ENCODE results near the gene CARD6. TPM values are rescaled to one million over a fixed set of nuclear protein-coding genes. Genes with fewer than 3 reads are reported as not detected.

CARD6 gene
- total RNA-seq, 1 donor from 2014 or later: 1.0 TPM

DNA sequence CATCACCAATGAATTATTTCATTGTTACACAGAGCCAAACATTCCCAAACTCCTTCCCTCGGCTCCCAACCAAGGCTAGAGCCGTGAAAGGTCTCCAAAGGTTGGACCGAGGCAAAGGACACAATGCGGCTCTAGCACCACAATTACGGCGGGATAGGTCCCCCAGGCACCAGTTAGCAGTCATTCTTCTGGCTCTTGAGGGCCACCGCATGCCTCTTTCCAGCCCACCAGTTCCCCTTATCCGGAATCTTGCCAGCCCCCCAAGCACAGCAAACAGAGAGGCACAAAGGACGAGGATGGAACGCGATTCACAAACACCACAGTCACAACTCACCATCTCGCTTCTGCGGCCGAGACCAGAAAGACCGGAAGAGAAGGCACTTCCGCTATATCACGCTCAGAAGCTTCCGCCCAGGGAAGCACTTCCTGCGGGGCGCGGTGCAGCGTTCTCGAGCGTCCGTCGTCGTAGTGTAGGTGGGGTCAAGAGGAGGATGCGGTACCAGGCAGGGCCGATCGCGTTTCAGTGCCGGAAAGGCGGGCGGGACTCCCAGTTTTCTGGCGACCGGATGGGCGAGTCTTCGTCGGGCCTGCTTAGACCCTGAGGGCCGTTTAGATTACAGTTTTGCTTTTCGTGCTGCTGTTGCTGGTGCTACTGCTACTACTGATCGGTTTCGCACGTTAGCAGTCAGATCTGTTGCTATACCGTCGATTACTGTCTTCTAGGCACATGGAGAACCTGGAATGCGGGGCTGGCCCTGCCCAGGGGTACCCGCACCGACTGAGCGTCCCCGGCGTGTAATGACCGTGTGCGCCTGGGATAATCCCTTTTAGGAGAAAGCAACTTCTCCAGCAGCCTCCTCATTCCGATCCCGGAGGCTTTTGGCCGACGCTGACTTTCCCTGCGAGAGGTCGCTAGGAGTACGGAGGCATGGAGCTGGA, 6.0 kb upstream of the CARD6 start, which contains the start of gene RPL37:
Gene RPL37, minus strand, starts transcription at position 374 of the 939 bp plus-strand sequence. Its CDS starts 37 bp downstream, at position 337.
- H3K9me3 Mint-ChIP-seq (ENCODE audit: unreplicated experiment): no peaks in the 10 kb centered on the region
- Histone ChIP-seq H3K36me3 (ENCODE audit: insufficient read depth, low read length) (peaks cover 38% of the 10 kb centered on the region), H3K4me3 (ENCODE audit: insufficient read depth, low read depth, low read length) (peak within 1 kb of the TSS; percentile 99), H2AFZ (ENCODE audit: low read depth, low read length) (peak within 1 kb of the TSS; percentile 88), H3K9me3 (ENCODE audit: insufficient read depth, low read depth, low read length) (no peaks in the 10 kb centered on the region), H3K9ac (ENCODE audit: low read length) (peak within 1 kb of the TSS; percentile 99), H3K4me1 (ENCODE audit: insufficient read depth, low read length) (peaks cover 26% of the 10 kb centered on the region), H3K79me2 (ENCODE audit: insufficient read depth, low read length) (peaks cover 50% of the 10 kb centered on the region), H3K27ac (ENCODE audit: low read depth, low read length) (peak within 1 kb of the TSS; percentile 96), H4K20me1 (ENCODE audit: insufficient read depth, low read length) (peaks cover 49% of the 10 kb centered on the region), H3K27me3 (ENCODE audit: insufficient read depth, low read length) (no peaks in the 10 kb centered on the region), H3K4me2 (ENCODE audit: low read length) (peak within 1 kb of the TSS; percentile 90)
- peak within 1 kb of the TSS; percentile 99 for H3K4me3 Mint-ChIP-seq (ENCODE audit: unreplicated experiment)
- FAIRE-seq (no peak), DNase-seq (ENCODE audit: low read depth) (peak; percentile 97)
- TF ChIP-seq EZH2 (IDR thresholded peaks at IDR 0.05; ENCODE audit: insufficient read depth, low read length): no peak
- TF ChIP-seq, protein P1, sequence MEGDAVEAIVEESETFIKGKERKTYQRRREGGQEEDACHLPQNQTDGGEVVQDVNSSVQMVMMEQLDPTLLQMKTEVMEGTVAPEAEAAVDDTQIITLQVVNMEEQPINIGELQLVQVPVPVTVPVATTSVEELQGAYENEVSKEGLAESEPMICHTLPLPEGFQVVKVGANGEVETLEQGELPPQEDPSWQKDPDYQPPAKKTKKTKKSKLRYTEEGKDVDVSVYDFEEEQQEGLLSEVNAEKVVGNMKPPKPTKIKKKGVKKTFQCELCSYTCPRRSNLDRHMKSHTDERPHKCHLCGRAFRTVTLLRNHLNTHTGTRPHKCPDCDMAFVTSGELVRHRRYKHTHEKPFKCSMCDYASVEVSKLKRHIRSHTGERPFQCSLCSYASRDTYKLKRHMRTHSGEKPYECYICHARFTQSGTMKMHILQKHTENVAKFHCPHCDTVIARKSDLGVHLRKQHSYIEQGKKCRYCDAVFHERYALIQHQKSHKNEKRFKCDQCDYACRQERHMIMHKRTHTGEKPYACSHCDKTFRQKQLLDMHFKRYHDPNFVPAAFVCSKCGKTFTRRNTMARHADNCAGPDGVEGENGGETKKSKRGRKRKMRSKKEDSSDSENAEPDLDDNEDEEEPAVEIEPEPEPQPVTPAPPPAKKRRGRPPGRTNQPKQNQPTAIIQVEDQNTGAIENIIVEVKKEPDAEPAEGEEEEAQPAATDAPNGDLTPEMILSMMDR (IDR thresholded peaks at IDR 0.05; ENCODE audit: insufficient read depth, low read depth, low read length): no peak
- peak within 1 kb of the TSS; percentile 100 for H3K27ac Mint-ChIP-seq (ENCODE audit: unreplicated experiment)
- H3K36me3 Mint-ChIP-seq (ENCODE audit: low read depth, unreplicated experiment): peaks cover 30% of the 10 kb centered on the region
- peaks cover 22% of the 10 kb centered on the region for H3K4me1 Mint-ChIP-seq (ENCODE audit: low read depth, unreplicated experiment)
- H3K27me3 Mint-ChIP-seq (ENCODE audit: low read depth, unreplicated experiment): no peaks in the 10 kb centered on the region

DNA sequence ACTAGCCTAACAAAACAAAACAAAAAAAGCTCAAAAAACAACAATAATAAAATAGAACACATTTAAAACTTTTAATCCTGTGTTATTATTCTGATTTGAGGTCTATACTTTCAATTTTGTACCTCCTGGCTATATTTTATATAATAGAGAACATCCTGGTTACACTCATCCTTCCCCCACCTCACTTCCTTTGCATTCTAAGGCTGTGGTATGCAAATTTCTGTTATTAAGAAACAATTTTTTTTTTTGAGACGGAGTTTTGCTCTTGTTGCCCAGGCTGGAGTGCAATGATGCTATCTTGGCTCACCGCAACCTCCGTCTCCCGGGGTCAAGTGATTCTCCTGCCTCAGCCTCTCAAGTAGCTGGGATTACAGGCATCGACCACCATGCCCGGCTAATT, 3.1 kb upstream of the CARD6 start:
- H3K27me3 ChIP-seq (ENCODE audit: insufficient read depth, low read length): no peaks in the 10 kb centered on the region
- H3K27ac ChIP-seq (ENCODE audit: low read depth, low read length): no peak overlapping the region
- H3K27ac Mint-ChIP-seq (ENCODE audit: unreplicated experiment): no peak overlapping the region
- FAIRE-seq (no peak), DNase-seq (ENCODE audit: low read depth) (no peak)
- H3K27me3 Mint-ChIP-seq (ENCODE audit: low read depth, unreplicated experiment): no peaks in the 10 kb centered on the region
- TF ChIP-seq, protein P1 (IDR thresholded peaks at IDR 0.05; ENCODE audit: insufficient read depth, low read depth, low read length): no peak
- no peak for TF ChIP-seq EZH2 (IDR thresholded peaks at IDR 0.05; ENCODE audit: insufficient read depth, low read length)
- H3K36me3 ChIP-seq (ENCODE audit: insufficient read depth, low read length): peaks cover 13% of the 10 kb centered on the region
- H3K9ac ChIP-seq (ENCODE audit: low read length): no peak overlapping the region
- no peaks in the 10 kb centered on the region for H3K9me3 Mint-ChIP-seq (ENCODE audit: unreplicated experiment)
- H3K4me1 ChIP-seq (ENCODE audit: insufficient read depth, low read length): peaks cover 9% of the 10 kb centered on the region
- no peak overlapping the region for H3K4me3 ChIP-seq (ENCODE audit: insufficient read depth, low read depth, low read length)
- H2AFZ ChIP-seq (ENCODE audit: low read depth, low read length): no peak overlapping the region
- peaks cover 20% of the 10 kb centered on the region for H3K79me2 ChIP-seq (ENCODE audit: insufficient read depth, low read length)
- H3K4me2 ChIP-seq (ENCODE audit: low read length): no peak overlapping the region
- peaks cover 19% of the 10 kb centered on the region for H4K20me1 ChIP-seq (ENCODE audit: insufficient read depth, low read length)
- no peak overlapping the region for H3K4me3 Mint-ChIP-seq (ENCODE audit: unreplicated experiment)
- H3K36me3 Mint-ChIP-seq (ENCODE audit: low read depth, unreplicated experiment): peaks cover 19% of the 10 kb centered on the region
- H3K4me1 Mint-ChIP-seq (ENCODE audit: low read depth, unreplicated experiment): peaks cover 5% of the 10 kb centered on the region
- H3K9me3 ChIP-seq (ENCODE audit: insufficient read depth, low read depth, low read length): no peaks in the 10 kb centered on the region
